Left renal cortex interstitium (tissue), 4 donors: ENCODE results near the gene DMXL2. TPM values are rescaled to one million over a fixed set of nuclear protein-coding genes. Genes with fewer than 3 reads are reported as not detected.
"Not testable (repeated sequence)": the region's sequence is repeated elsewhere in the genome, so short reads cannot be mapped to it uniquely, and the experiment has no call there.

Experiments
- DNase-seq, 4 donors: peaks; one replicate each; pipeline ENCODE4 v3.0.0-alpha.2; 2013; ENCODE audit warnings: low read depth in 4 of 4, low spot score in 2 of 4, missing footprints in 1 of 4
- polyA plus RNA-seq, 4 donors: library from polyadenylated mRNA; unstranded; fragments of 120-200 nt; gene quantifications; one replicate each; pipeline ENCODE4 v1.2.1, GENCODE V29; 2013; ENCODE audit not compliant: insufficient read length in 4 of 4

The DMXL2 gene
- polyA plus RNA-seq, 4 donors, result 36.9 to 102 (median 70.8) TPM

GRCh38 chr15:51497806-51498205 is 124.8 kb downstream of the DMXL2 start:
- DNase-seq, result no peak

- DNase-seq, result no peak
These were observed 126.3 kb downstream of the DMXL2 start for GRCh38 chr15:51496246-51496645.

GRCh38 chr15:51494411-51495314 is 127.9 kb downstream of the DMXL2 start:
- DNase-seq, result no peak

- DNase-seq, result no peak
These were observed 128.7 kb downstream of the DMXL2 start for GRCh38 chr15:51493892-51494291.

GRCh38 chr15:51492528-51492927 is 130.0 kb downstream of the DMXL2 start:
- DNase-seq, result no peak

- DNase-seq, result no peak
These were observed 130.6 kb downstream of the DMXL2 start for GRCh38 chr15:51491941-51492340.

- no peak for DNase-seq
These were observed 137.8 kb downstream of the DMXL2 start for GRCh38 chr15:51484781-51485180.

- no peak for DNase-seq
These were observed 138.6 kb downstream of the DMXL2 start for GRCh38 chr15:51483985-51484384.

GRCh38 chr15:51483520-51483919 is 139.1 kb downstream of the DMXL2 start:
- no peak for DNase-seq

- no peak for DNase-seq
These were observed 146.8 kb downstream of the DMXL2 start for GRCh38 chr15:51475736-51476135.

- DNase-seq, result no peak
These were observed 152.1 kb downstream of the DMXL2 start for GRCh38 chr15:51470512-51470911.

- DNase-seq, result no peak
These were observed 161.8 kb downstream of the DMXL2 start for GRCh38 chr15:51460796-51461195.

- no peak for DNase-seq
These were observed 172.6 kb downstream of the DMXL2 start for GRCh38 chr15:51450001-51450400.

GRCh38 chr15:51448622-51449399 is 173.8 kb downstream of the DMXL2 start:
- no peak for DNase-seq

- DNase-seq, result no peak
These were observed 174.5 kb downstream of the DMXL2 start for GRCh38 chr15:51447855-51448621.

- not testable (repeated sequence) for DNase-seq
These were observed 176.4 kb downstream of the DMXL2 start for GRCh38 chr15:51446029-51446744.

GRCh38 chr15:51444807-51445206 is 177.8 kb downstream of the DMXL2 start:
- DNase-seq, result no peak

- DNase-seq, result no peak
These were observed 178.5 kb downstream of the DMXL2 start for GRCh38 chr15:51444112-51444511.

GRCh38 chr15:51443282-51443914 is 179.2 kb downstream of the DMXL2 start:
- DNase-seq, result no peak

- no peak for DNase-seq
These were observed 184.0 kb downstream of the DMXL2 start for GRCh38 chr15:51438526-51438925.
